HepG2 (cell line): ENCODE results near the gene ARL6IP4. TPM values are rescaled to one million over a fixed set of nuclear protein-coding genes. Genes with fewer than 3 reads are reported as not detected.

ENCODE experiments used
- ARID5B ChIP-seq: IDR thresholded peaks from 2 replicates; pipeline ENCODE4 v1.4.0; 2020; ENCODE audit warnings: mild to moderate bottlenecking, missing genetic modification reagents
- EP300 ChIP-seq, 3 experiments: sonication (generic) in 1 of 3; formaldehyde crosslinking in 1 of 3; IDR thresholded peaks; 2 replicates each; pipeline versions ENCODE4 v1.5.1 to v1.6.1; 2011 to 2020; ENCODE audit warnings: low read depth in 2 of 3, low read length in 2 of 3, borderline replicate concordance in 1 of 3, improper control_type of control experiment in 1 of 3, mild to moderate bottlenecking in 1 of 3, missing genetic modification reagents in 1 of 3, moderate library complexity in 1 of 3
- FOSL2 ChIP-seq: sonication (generic); formaldehyde crosslinking; IDR thresholded peaks from 2 replicates; pipeline ENCODE4 v1.4.0; 2020; ENCODE audit warnings: missing genetic modification reagents
- FOXP1 ChIP-seq, 2 experiments: fragments of 450-650 bp in 1 of 2; IDR thresholded peaks; 2 replicates each; pipeline ENCODE4 v1.6.1; 2017 to 2018; ENCODE audit warnings: antibody characterized with exemption in 1 of 2
- HMG20B ChIP-seq: conservative IDR thresholded peaks from 2 replicates; pipeline ENCODE4 v1.6.1; 2016; ENCODE audit warnings: missing genetic modification reagents, missing compliant biosample characterization
- HNF1A ChIP-seq, 2 experiments: sonication (generic) in 1 of 2; formaldehyde crosslinking in 1 of 2; IDR thresholded peaks; 2 replicates each; pipeline versions ENCODE4 v1.4.0 to v1.6.1; 2016 to 2020; ENCODE audit warnings: borderline replicate concordance in 1 of 2, low read depth in 1 of 2, mild to moderate bottlenecking in 1 of 2, missing genetic modification reagents in 1 of 2
- MATR3 ChIP-seq: sonication (generic); formaldehyde crosslinking; IDR thresholded peaks from 2 replicates; pipeline ENCODE4 v1.4.0; 2020; ENCODE audit warnings: missing genetic modification reagents
- SAP130 ChIP-seq: IDR thresholded peaks from 2 replicates; pipeline ENCODE4 v1.6.1; 2016; ENCODE audit warnings: low read depth
- SIN3B ChIP-seq: fragments of 150-350 bp; IDR thresholded peaks from 2 replicates; pipeline ENCODE4 v1.6.1; 2014; ENCODE audit warnings: low read length
- SOX5 ChIP-seq: IDR thresholded peaks from 2 replicates; pipeline ENCODE4 v1.6.1; 2016; ENCODE audit warnings: borderline replicate concordance
- TBX3 ChIP-seq: fragments of 450-650 bp; IDR thresholded peaks from 2 replicates; pipeline ENCODE4 v1.6.1; 2017; ENCODE audit warnings: antibody characterized with exemption, mild to moderate bottlenecking, inconsistent platforms, borderline replicate concordance
- WIZ ChIP-seq: sonication (generic); formaldehyde crosslinking; IDR thresholded peaks from 2 replicates; pipeline ENCODE4 v1.5.1; 2020; ENCODE audit warnings: mild to moderate bottlenecking, missing genetic modification reagents
- YEATS2 ChIP-seq: sonication (generic); formaldehyde crosslinking; IDR thresholded peaks from 2 replicates; pipeline ENCODE4 v1.4.0; 2020; ENCODE audit warnings: missing genetic modification reagents, borderline replicate concordance
- ZBTB3 ChIP-seq: sonication (generic); formaldehyde crosslinking; IDR thresholded peaks from 2 replicates; pipeline ENCODE4 v1.4.0; 2020; ENCODE audit warnings: low read depth, mild to moderate bottlenecking, moderate library complexity, missing genetic modification reagents, borderline replicate concordance
- ZBTB38 ChIP-seq: sonication (generic); formaldehyde crosslinking; IDR thresholded peaks from 2 replicates; pipeline ENCODE4 v1.5.1; 2020; ENCODE audit warnings: mild to moderate bottlenecking, missing genetic modification reagents
- ZNF282 ChIP-seq: fragments of 450-650 bp; IDR thresholded peaks from 2 replicates; pipeline ENCODE4 v1.6.1; 2018; ENCODE audit not compliant: partially characterized antibody
- ZNF44 ChIP-seq: sonication (generic); formaldehyde crosslinking; IDR thresholded peaks from 2 replicates; pipeline ENCODE4 v1.5.1; 2020; ENCODE audit warnings: mild to moderate bottlenecking, missing genetic modification reagents
- ZNF501 ChIP-seq: sonication (generic); formaldehyde crosslinking; IDR thresholded peaks from 2 replicates; pipeline ENCODE4 v1.5.1; 2020; ENCODE audit warnings: mild to moderate bottlenecking, moderate library complexity, missing genetic modification reagents
- polyA plus RNA-seq, 8 experiments: library from polyadenylated mRNA; depleted of rRNA in 3 of 8; stranded (reverse) in 7 of 8; unstranded in 1 of 8; fragments of >200 nt; fragmentation: Illumina TruSeq in 4 of 8; extraction: Trizol in 4 of 8; gene quantifications; 2 replicates each; pipeline versions ENCODE4 v1.2.1 to v1.2.3, GENCODE V29; 2011 to 2016; ENCODE audit warnings: low read depth in 4 of 8, missing spikeins in 1 of 8, mixed read lengths in 1 of 8; ENCODE audit not compliant: insufficient read depth in 1 of 8
- total RNA-seq, 5 experiments: library from RNA; depleted of rRNA; stranded (reverse); fragments of >200 nt; fragmentation: Illumina TruSeq; extraction: Trizol; gene quantifications; 2 replicates each; pipeline ENCODE4 v1.2.3, GENCODE V29; 2016; ENCODE audit warnings: low read depth in 1 of 5
- TF ChIP-seq, protein P1 (sequence below): sonication (generic); formaldehyde crosslinking; IDR thresholded peaks from 2 replicates; pipeline ENCODE4 v1.9.0; 2022; ENCODE audit warnings: missing genetic modification reagents, mild to moderate bottlenecking, borderline replicate concordance

The ARL6IP4 gene
- total and polyA plus RNA-seq, 2 of the 13 experiments (the other 11 are each of a cell fraction or from before 2014, with no cell fraction given), result 155 to 220 TPM

GRCh38 chr12:122946690-122947341, 33.7 kb upstream of the ARL6IP4 start (continued):
- TF ChIP-seq ZNF44 (CRISPR knock-in tag), result 0 out of 2 replicates have a peak, but pooled peaks have one; percentile 17
- no peak for TF ChIP-seq HMG20B (CRISPR knock-in tag)
- TF ChIP-seq FOSL2, result peak; percentile 96
- no peak for TF ChIP-seq WIZ (CRISPR knock-in tag)
- TF ChIP-seq SAP130 (CRISPR knock-in tag), result peak; percentile 70
- no peak; a peak in 1 of 4 replicates for TF ChIP-seq EP300 (IDR thresholded peaks at IDR 0.05; ENCODE audit: low read depth in 2 of 2, low read length in 2 of 2)
- peak; percentile 47; the same call in 1 of the 2 replicates for TF ChIP-seq EP300 (CRISPR knock-in tag; IDR thresholded peaks at IDR 0.05; ENCODE audit: borderline replicate concordance)
- no peak for TF ChIP-seq SIN3B
- TF ChIP-seq ZNF282, result no peak
- TF ChIP-seq SOX5 (CRISPR knock-in tag), result no peak
- TF ChIP-seq ZNF501 (CRISPR knock-in tag), result no peak
- TF ChIP-seq ZBTB38 (CRISPR knock-in tag), result 0 out of 2 replicates have a peak, but pooled peaks have one; percentile 32
- TF ChIP-seq ARID5B, result peak; percentile 41; the same call in 1 of the 2 replicates
- no peak for TF ChIP-seq ZBTB3 (CRISPR knock-in tag)
- 0 out of 2 replicates have a peak, but pooled peaks have one; percentile 25 for TF ChIP-seq YEATS2 (CRISPR knock-in tag)
- TF ChIP-seq FOXP1 (IDR thresholded peaks at IDR 0.05), result no peak
- TF ChIP-seq FOXP1 (CRISPR knock-in tag; IDR thresholded peaks at IDR 0.05), result peak; percentile 27; the same call in 1 of the 2 replicates
- TF ChIP-seq TBX3, result 0 out of 2 replicates have a peak, but pooled peaks have one; percentile 8
- no peak for TF ChIP-seq HNF1A (IDR thresholded peaks at IDR 0.05; ENCODE audit: low read depth)
- TF ChIP-seq HNF1A (CRISPR knock-in tag; IDR thresholded peaks at IDR 0.05; ENCODE audit: borderline replicate concordance), result no peak
- no peak for TF ChIP-seq MATR3 (CRISPR knock-in tag)
- TF ChIP-seq, protein P1, sequence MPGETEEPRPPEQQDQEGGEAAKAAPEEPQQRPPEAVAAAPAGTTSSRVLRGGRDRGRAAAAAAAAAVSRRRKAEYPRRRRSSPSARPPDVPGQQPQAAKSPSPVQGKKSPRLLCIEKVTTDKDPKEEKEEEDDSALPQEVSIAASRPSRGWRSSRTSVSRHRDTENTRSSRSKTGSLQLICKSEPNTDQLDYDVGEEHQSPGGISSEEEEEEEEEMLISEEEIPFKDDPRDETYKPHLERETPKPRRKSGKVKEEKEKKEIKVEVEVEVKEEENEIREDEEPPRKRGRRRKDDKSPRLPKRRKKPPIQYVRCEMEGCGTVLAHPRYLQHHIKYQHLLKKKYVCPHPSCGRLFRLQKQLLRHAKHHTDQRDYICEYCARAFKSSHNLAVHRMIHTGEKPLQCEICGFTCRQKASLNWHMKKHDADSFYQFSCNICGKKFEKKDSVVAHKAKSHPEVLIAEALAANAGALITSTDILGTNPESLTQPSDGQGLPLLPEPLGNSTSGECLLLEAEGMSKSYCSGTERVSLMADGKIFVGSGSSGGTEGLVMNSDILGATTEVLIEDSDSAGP, result 0 out of 2 replicates have a peak, but pooled peaks have one; percentile 17
